GM21526 (cell line): ENCODE results near the gene IRF9.
"Not testable (repeated sequence)": the region's sequence is repeated elsewhere in the genome, so short reads cannot be mapped to it uniquely, and the experiment has no call there.

Experiments
- ATAC-seq: cut with Tn5 transposase; IDR thresholded peaks from one replicate; pipeline ENCODE4 v1.9.1; 2021; ENCODE audit warnings: moderate library complexity; ENCODE audit not compliant: unreplicated experiment, low FRiP score

IRF9 gene

GRCh38 chr14:24189460-24189859 lies 28.4 kb downstream of the IRF9 start:
- ATAC-seq, result no peak

- no peak for ATAC-seq
Observed at GRCh38 chr14:24190416-24190815, 29.4 kb downstream of the IRF9 start.

- no peak for ATAC-seq
Observed at GRCh38 chr14:24192933-24193332, 31.9 kb downstream of the IRF9 start.

GRCh38 chr14:24194186-24194872 lies 33.3 kb downstream of the IRF9 start:
- no peak for ATAC-seq

- ATAC-seq, result no peak
Observed at GRCh38 chr14:24194873-24195185, 33.8 kb downstream of the IRF9 start.

GRCh38 chr14:24195186-24196070 lies 34.4 kb downstream of the IRF9 start, which contains the start of gene TM9SF1:
Gene TM9SF1, minus strand, starts transcription at chr14:24195441. Its CDS starts 422 bp downstream, at chr14:24195019.
- ATAC-seq, result peak; percentile 64

- peak; percentile 12 for ATAC-seq
Observed at GRCh38 chr14:24196071-24197055, 35.3 kb downstream of the IRF9 start.

GRCh38 chr14:24197056-24197450 lies 36.0 kb downstream of the IRF9 start:
- ATAC-seq, result no peak

- ATAC-seq, result no peak
Observed at GRCh38 chr14:24198814-24199524, 37.9 kb downstream of the IRF9 start.

- not testable (repeated sequence) for ATAC-seq
Observed at GRCh38 chr14:24202538-24202937, 41.5 kb downstream of the IRF9 start.

GRCh38 chr14:24203249-24203886 lies 42.3 kb downstream of the IRF9 start:
- not testable (repeated sequence) for ATAC-seq

- no peak for ATAC-seq
Observed at GRCh38 chr14:24204163-24205146, 43.4 kb downstream of the IRF9 start.

GRCh38 chr14:24206260-24207103 lies 45.4 kb downstream of the IRF9 start:
- ATAC-seq, result no peak

- no peak for ATAC-seq
Observed at GRCh38 chr14:24207104-24207551, 46.1 kb downstream of the IRF9 start.

- ATAC-seq, result no peak
Observed at GRCh38 chr14:24207625-24208024, 46.6 kb downstream of the IRF9 start.

GRCh38 chr14:24211311-24211710 lies 50.2 kb downstream of the IRF9 start:
- no peak for ATAC-seq
